Spleen (tissue), 11 donors: ENCODE results near the gene PELI2. TPM values are rescaled to one million over a fixed set of nuclear protein-coding genes. Genes with fewer than 3 reads are reported as not detected.

Experiments
- DNase-seq: peaks from one replicate; pipeline ENCODE4 v3.0.0-alpha.2; 2020
- H3K27ac ChIP-seq, 8 donors: fragments of 200-600 bp; sonication (generic) in 7 of 8; 1 replicate in 4 of 8; 2 replicates in 4 of 8; pipeline versions ENCODE4 v1.5.0 to v1.8.0; 2016 to 2021; ENCODE audit warnings: inconsistent platforms in 4 of 8, mild to moderate bottlenecking in 4 of 8, moderate library complexity in 1 of 8
- H3K27me3 ChIP-seq, 7 donors: fragments of 200-600 bp; sonication (generic) in 6 of 7; replicated peaks in 1 of 7; 1 replicate in 4 of 7; 2 replicates in 3 of 7; pipeline versions ENCODE4 v1.5.0 to v1.8.0; 2016 to 2021; ENCODE audit warnings: inconsistent platforms in 3 of 7, mild to moderate bottlenecking in 1 of 7
- H3K36me3 ChIP-seq, 6 donors: fragments of 200-600 bp; sonication (generic) in 5 of 6; 1 replicate in 4 of 6; 2 replicates in 2 of 6; pipeline versions ENCODE4 v1.5.0 to v1.8.0; 2016 to 2021; ENCODE audit warnings: inconsistent platforms in 2 of 6
- H3K4me1 ChIP-seq, 6 donors: fragments of 200-600 bp; sonication (generic) in 5 of 6; 1 replicate in 3 of 6; 2 replicates in 3 of 6; pipeline versions ENCODE4 v1.5.0 to v1.8.0; 2016 to 2021; ENCODE audit warnings: inconsistent platforms in 3 of 6
- H3K4me3 ChIP-seq, 8 donors: fragments of 200-600 bp; sonication (generic) in 7 of 8; 1 replicate in 4 of 8; 2 replicates in 4 of 8; pipeline versions ENCODE4 v1.5.0 to v1.8.0; 2016 to 2021; ENCODE audit warnings: inconsistent platforms in 4 of 8, mild to moderate bottlenecking in 4 of 8, moderate library complexity in 2 of 8
- H3K9me3 ChIP-seq, 8 donors: fragments of 200-600 bp; sonication (generic) in 7 of 8; 1 replicate in 4 of 8; 2 replicates in 4 of 8; pipeline versions ENCODE4 v1.5.0 to v1.8.0; 2016 to 2021; ENCODE audit warnings: inconsistent platforms in 4 of 8
- CTCF ChIP-seq, 11 experiments: fragments of 200-600 bp in 7 of 11; fragments of 450-650 bp in 4 of 11; sonication (generic) in 4 of 11; IDR thresholded peaks in 8 of 11; conservative IDR thresholded peaks in 3 of 11; 1 replicate in 7 of 11; 2 replicates in 4 of 11; pipeline versions ENCODE4 v1.4.0 to v1.8.0; 2016 to 2021; ENCODE audit warnings: antibody characterized with exemption in 11 of 11, inconsistent platforms in 4 of 11, mild to moderate bottlenecking in 1 of 11
- POLR2A ChIP-seq, 3 donors: fragments of 450-650 bp; IDR thresholded peaks; one replicate each; pipeline ENCODE4 v1.5.1; 2017; ENCODE audit warnings: antibody characterized with exemption in 3 of 3, mild to moderate bottlenecking in 1 of 3
- POLR2AphosphoS5 ChIP-seq, 3 donors: sonication (generic); formaldehyde crosslinking; IDR thresholded peaks; one replicate each; pipeline ENCODE4 v1.5.1; 2017; ENCODE audit warnings: antibody characterized with exemption in 3 of 3
- WGBS, 5 donors: extraction: QIAGEN DNeasy Blood & Tissue Kit in 3 of 5; methylation state at CpG; one replicate each; pipeline versions ENCODE4 v1.1.5 to v1.1.7; 2013 to 2018; 5-methylcytosine and 5-hydroxymethylcytosine counted together
- intact Hi-C: fragments of 100-400 bp; cut with DNase I; formaldehyde crosslinking; loops from one replicate; pipeline ENCODE4 v1.15.0; 2023; ENCODE audit warnings: low total_unique reads
- polyA plus RNA-seq, 3 donors: library from polyadenylated mRNA; stranded (reverse); fragments of 200-250 nt; gene quantifications; one replicate each; pipeline ENCODE4 v1.2.1, GENCODE V29; 2013
- total RNA-seq, 7 donors: library from RNA; depleted of rRNA in 3 of 7; stranded (reverse); fragments of >200 nt in 3 of 7; fragmentation: NEBNext Ultra II Directional in 4 of 7; extraction: Animal tissue kit (Norgen Biotek cat#: 25700) in 4 of 7; gene quantifications; one replicate each; pipeline versions ENCODE4 v1.1.0 to v1.2.1, GENCODE V29; 2016 to 2021
- donor health status: healthy with polysubstance abuse.
- donor health status: DM: no; HTN: no; CAD: no; lungs with moderate emphysema.
- donor health status: DM: no; HTN: no; CAD: no.
- donor health status: Bipolar disorder and iron deficiency.
- donor health status: healthy.
- donor health status: DM: no; HTN: no; CAD: no.
- donor health status: DM: yes; HTN: yes; CAD: no.

PELI2 gene
- total and polyA plus RNA-seq, 10 donors: 2.1 to 25.3 (median 18.0) TPM

DNA sequence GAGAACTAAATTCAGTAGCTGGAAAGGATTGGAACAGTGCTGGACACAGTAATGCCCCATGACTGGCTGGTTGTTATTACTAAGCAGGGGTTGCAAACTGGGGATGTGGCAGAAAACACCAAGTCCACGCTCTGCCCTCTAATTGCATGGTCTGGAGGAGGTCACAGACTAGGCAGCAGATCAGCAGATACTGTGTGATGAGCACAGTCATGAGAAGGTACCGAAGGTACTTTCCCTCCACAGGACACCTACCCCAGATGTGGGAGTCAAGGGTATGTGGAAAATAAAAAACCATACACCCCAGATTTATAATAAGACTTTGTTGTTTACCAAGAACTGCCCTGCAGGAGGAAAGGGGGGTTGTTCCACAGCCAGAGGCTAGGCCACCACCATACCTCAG is 175.3 kb downstream of the PELI2 start:
- H3K27ac ChIP-seq: no peak overlapping the region
- no peak for DNase-seq
- TF ChIP-seq POLR2AphosphoS5 (IDR thresholded peaks at IDR 0.05) (no peak), POLR2A (IDR thresholded peaks at IDR 0.05) (no peak), CTCF (IDR thresholded peaks at IDR 0.05 in 8 of 11, conservative IDR thresholded peaks at IDR 0.05 in 3 of 11) (no peak)
- no peaks in the 10 kb centered on the region for H3K4me1 ChIP-seq
- H3K4me3 ChIP-seq: no peak overlapping the region
- H3K9me3 ChIP-seq: no peaks in the 10 kb centered on the region
- no peaks in the 10 kb centered on the region for H3K27me3 ChIP-seq
- 83 to 96% (median 92%) methylated on average over 2 of the region's 2 CpGs for WGBS, 5 donors
- H3K36me3 ChIP-seq: peaks cover 0 to 89% (median 31%) of the 10 kb centered on the region in 6 donors
- intact Hi-C loops: no loop called here

- H3K4me3 ChIP-seq: no peak overlapping the region
- no peaks in the 10 kb centered on the region for H3K4me1 ChIP-seq
- 90 to 92% (median 92%) methylated on average over 5 of the region's 5 CpGs for WGBS, 5 donors
- intact Hi-C loops: no loop called here
- TF ChIP-seq POLR2AphosphoS5 (IDR thresholded peaks at IDR 0.05): no peak
- TF ChIP-seq CTCF (IDR thresholded peaks at IDR 0.05 in 8 of 11, conservative IDR thresholded peaks at IDR 0.05 in 3 of 11): no peak
- no peak for TF ChIP-seq POLR2A (IDR thresholded peaks at IDR 0.05)
- no peaks in the 10 kb centered on the region for H3K27me3 ChIP-seq
- no peaks in the 10 kb centered on the region for H3K9me3 ChIP-seq
- no peak overlapping the region for H3K27ac ChIP-seq
- H3K36me3 ChIP-seq: peaks cover 0 to 83% (median 30%) of the 10 kb centered on the region in 6 donors
- DNase-seq: no peak
Observed at GRCh38 chr14:56294128-56294527, 175.9 kb downstream of the PELI2 start.

DNA sequence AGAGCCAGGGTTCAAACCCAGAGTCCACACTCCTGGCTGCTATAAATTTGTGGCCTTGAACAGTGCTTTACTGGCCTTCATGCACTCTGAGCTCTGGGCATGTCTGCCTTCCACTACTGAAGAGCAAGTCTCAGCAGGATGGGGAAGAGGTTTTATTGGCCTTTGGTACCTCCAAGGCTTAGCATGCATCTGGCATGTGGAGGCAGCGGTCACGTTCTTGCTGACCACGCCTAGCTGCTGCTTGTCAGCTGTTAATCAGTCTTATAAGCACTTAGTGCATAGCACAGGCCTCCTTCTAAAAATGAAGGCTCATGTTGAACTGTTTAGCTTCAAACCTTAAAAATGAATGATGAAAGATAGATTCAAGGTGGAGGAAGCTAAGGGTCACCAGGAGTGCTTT is 177.5 kb downstream of the PELI2 start:
- 83 to 93% (median 89%) methylated on average over 3 of the region's 3 CpGs for WGBS, 5 donors
- no peak overlapping the region for H3K4me3 ChIP-seq
- intact Hi-C loops: no loop called here

DNA sequence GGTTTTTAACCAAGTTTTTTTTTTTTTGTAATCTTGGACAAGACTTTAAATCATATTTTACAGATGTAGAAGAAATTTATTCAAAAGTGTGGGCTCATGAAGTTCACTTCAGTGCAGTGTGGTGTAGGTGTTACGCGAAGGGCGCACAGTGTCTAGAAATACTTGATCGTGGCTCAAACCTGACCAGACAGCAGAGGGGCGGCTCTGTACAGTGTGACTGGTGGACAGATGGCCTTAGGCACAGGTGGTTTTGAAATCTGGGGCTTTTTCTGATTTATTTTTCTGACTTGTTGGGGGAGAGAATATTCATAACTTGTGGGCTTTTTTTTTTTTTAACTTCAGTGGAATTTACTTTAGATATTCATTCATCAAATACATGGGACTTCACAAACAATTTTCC is 179.2 kb downstream of the PELI2 start:
- Histone ChIP-seq H3K9me3 (no peaks in the 10 kb centered on the region), H3K4me3 (no peak overlapping the region), H3K4me1 (no peaks in the 10 kb centered on the region), H3K27me3 (no peaks in the 10 kb centered on the region), H3K36me3 (peaks cover 0 to 50% (median 10%) of the 10 kb centered on the region in 6 donors), H3K27ac (no peak overlapping the region)
- WGBS, 5 donors: 92 to 97% (median 95%) methylated on average over 5 of the region's 5 CpGs
- intact Hi-C loops: no loop called here
- TF ChIP-seq POLR2AphosphoS5 (IDR thresholded peaks at IDR 0.05) (no peak), CTCF (IDR thresholded peaks at IDR 0.05 in 8 of 11, conservative IDR thresholded peaks at IDR 0.05 in 3 of 11) (no peak), POLR2A (IDR thresholded peaks at IDR 0.05) (no peak)
- DNase-seq: no peak

More for the DNA sequence above, 177.5 kb downstream of the PELI2 start:
- TF ChIP-seq POLR2AphosphoS5 (IDR thresholded peaks at IDR 0.05): no peak
- no peak for TF ChIP-seq CTCF (IDR thresholded peaks at IDR 0.05 in 8 of 11, conservative IDR thresholded peaks at IDR 0.05 in 3 of 11)
- no peak for TF ChIP-seq POLR2A (IDR thresholded peaks at IDR 0.05)
- Histone ChIP-seq H3K36me3 (peaks cover 0 to 67% (median 17%) of the 10 kb centered on the region in 6 donors), H3K27me3 (no peaks in the 10 kb centered on the region), H3K27ac (no peak overlapping the region), H3K4me1 (no peaks in the 10 kb centered on the region), H3K9me3 (no peaks in the 10 kb centered on the region)
- no peak for DNase-seq
